Mucosa of descending colon (tissue), 3 donors: ENCODE data around the gene OLFM4. TPM values are rescaled to one million over a fixed set of nuclear protein-coding genes. Genes with fewer than 3 reads are reported as not detected.
A peak's percentile ranks its signal among the peaks of the same experiment; 100 is the strongest.

ENCODE experiments used
- ATAC-seq: fragments of 200-7000 bp; cut with Tn5 transposase; one replicate; pipeline ENCODE4 v1.9.1; 2020; ENCODE audit warnings: mild to moderate bottlenecking, moderate library complexity
- DNase-seq, 3 donors: peaks; one replicate each; pipeline ENCODE4 v3.0.0-alpha.2; 2020
- H3K36me3 ChIP-seq: fragments of 200-600 bp; one replicate; pipeline ENCODE4 v1.8.0; 2021; ENCODE audit warnings: low read depth, mild to moderate bottlenecking
- H3K4me1 ChIP-seq: fragments of 200-600 bp; one replicate; pipeline ENCODE4 v1.8.0; 2021; ENCODE audit warnings: low read depth, mild to moderate bottlenecking
- H3K4me3 ChIP-seq: fragments of 200-600 bp; one replicate; pipeline ENCODE4 v1.8.0; 2021; ENCODE audit warnings: mild to moderate bottlenecking
- H3K9me3 ChIP-seq: fragments of 200-600 bp; one replicate; pipeline ENCODE4 v1.8.0; 2021; ENCODE audit warnings: mild to moderate bottlenecking
- CTCF ChIP-seq: fragments of 200-600 bp; IDR thresholded peaks from one replicate; pipeline ENCODE4 v1.8.0; 2022; ENCODE audit warnings: antibody characterized with exemption, mild to moderate bottlenecking
- intact Hi-C, 2 donors: fragments of 100-400 bp; cut with DNase I in 1 of 2; cut with micrococcal nuclease in 1 of 2; formaldehyde crosslinking; loops; one replicate each; pipeline versions ENCODE4 v1.11.0 to v1.11.1; 2022; cut with DNase I, micrococcal nuclease
- total RNA-seq, 3 donors: library from RNA; stranded (reverse); fragmentation: NEBNext Ultra II Directional in 2 of 3; extraction: Animal tissue kit (Norgen Biotek cat#: 25700) in 2 of 3; gene quantifications; one replicate each; pipeline versions ENCODE4 v1.2.1 to v1.2.4, GENCODE V29; 2021 to 2023
- donor health status: DM: no; HTN: no; CAD: no; lungs with moderate emphysema.
- donor health status: DM: no; HTN: no; CAD: no.
- donor health status: DM: no; HTN: yes; CAD: no.

The OLFM4 gene
- total RNA-seq, 3 donors from 2014 or later: 15.2 to 4,328 (median 91.8) TPM

DNA sequence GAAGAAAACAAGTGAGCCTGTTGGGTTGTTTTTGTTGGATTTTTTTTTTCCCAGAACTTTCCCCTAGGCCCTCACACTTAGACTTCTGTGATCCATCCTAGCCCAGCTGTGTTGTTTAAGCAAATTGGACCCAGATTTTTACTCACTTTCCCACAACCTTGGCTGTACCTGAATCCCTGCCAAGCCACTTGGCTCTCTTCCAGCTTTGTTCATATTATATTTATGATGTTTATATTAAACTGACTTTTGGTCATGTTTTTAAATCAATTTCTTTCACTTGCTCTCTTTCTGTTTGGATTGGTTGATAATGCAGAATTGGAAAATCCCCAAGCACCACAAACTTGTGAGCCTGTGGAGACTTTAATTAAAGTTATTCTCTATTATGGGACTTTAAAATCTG, 16.6 kb downstream of the OLFM4 start:
- Histone ChIP-seq H3K9me3 (no peaks in the 10 kb centered on the region), H3K4me1 (peaks cover 6% of the 10 kb centered on the region), H3K4me3 (no peak overlapping the region), H3K36me3 (no peaks in the 10 kb centered on the region)
- TF ChIP-seq CTCF: no peak
- DNase-seq (peak in 2 of 3 donors; percentile 50 to 76), ATAC-seq (peak; percentile 41)
- intact Hi-C loops: no loop called here

- DNase-seq (no peak), ATAC-seq (no peak)
- TF ChIP-seq CTCF: no peak
- intact Hi-C loops: no loop called here
- Histone ChIP-seq H3K4me1 (no peaks in the 10 kb centered on the region), H3K9me3 (no peaks in the 10 kb centered on the region), H3K4me3 (no peak overlapping the region), H3K36me3 (no peaks in the 10 kb centered on the region)
Observed at GRCh38 chr13:53048880-53049279, 20.3 kb downstream of the OLFM4 start.

DNA sequence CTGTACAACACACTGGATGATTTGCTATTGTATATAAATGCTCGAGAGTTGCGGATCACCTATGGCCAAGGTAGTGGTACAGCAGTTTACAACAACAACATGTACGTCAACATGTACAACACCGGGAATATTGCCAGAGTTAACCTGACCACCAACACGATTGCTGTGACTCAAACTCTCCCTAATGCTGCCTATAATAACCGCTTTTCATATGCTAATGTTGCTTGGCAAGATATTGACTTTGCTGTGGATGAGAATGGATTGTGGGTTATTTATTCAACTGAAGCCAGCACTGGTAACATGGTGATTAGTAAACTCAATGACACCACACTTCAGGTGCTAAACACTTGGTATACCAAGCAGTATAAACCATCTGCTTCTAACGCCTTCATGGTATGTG, 21.5 kb downstream of the OLFM4 start:
- H3K4me1 ChIP-seq: no peaks in the 10 kb centered on the region
- no peaks in the 10 kb centered on the region for H3K36me3 ChIP-seq
- intact Hi-C loops: no loop called here
- TF ChIP-seq CTCF: no peak
- no peaks in the 10 kb centered on the region for H3K9me3 ChIP-seq
- H3K4me3 ChIP-seq: no peak overlapping the region
- DNase-seq (no peak), ATAC-seq (no peak)

GRCh38 chr13:53052675-53053074, 24.1 kb downstream of the OLFM4 start:
- ATAC-seq (peak; percentile 22), DNase-seq (no peak)
- H3K4me3 ChIP-seq: no peak overlapping the region
- intact Hi-C loops: no loop called here
- no peaks in the 10 kb centered on the region for H3K9me3 ChIP-seq
- TF ChIP-seq CTCF: no peak
- H3K4me1 ChIP-seq: no peaks in the 10 kb centered on the region
- no peaks in the 10 kb centered on the region for H3K36me3 ChIP-seq

GRCh38 chr13:53054569-53054968, 26.0 kb downstream of the OLFM4 start:
- Histone ChIP-seq H3K4me1 (no peaks in the 10 kb centered on the region), H3K4me3 (no peak overlapping the region), H3K9me3 (no peaks in the 10 kb centered on the region), H3K36me3 (no peaks in the 10 kb centered on the region)
- ATAC-seq (peak; percentile 22), DNase-seq (no peak)
- intact Hi-C loops: no loop called here
- no peak for TF ChIP-seq CTCF

GRCh38 chr13:53058065-53058679, 29.6 kb downstream of the OLFM4 start:
- H3K36me3 ChIP-seq: no peaks in the 10 kb centered on the region
- ATAC-seq (no peak), DNase-seq (no peak)
- intact Hi-C loops: no loop called here
- no peaks in the 10 kb centered on the region for H3K4me1 ChIP-seq
- no peak overlapping the region for H3K4me3 ChIP-seq
- TF ChIP-seq CTCF: no peak
- H3K9me3 ChIP-seq: no peaks in the 10 kb centered on the region
